ENCODE results near the gene ALDH3A2. TPM values are rescaled to one million over a fixed set of nuclear protein-coding genes. Genes with fewer than 3 reads are reported as not detected.

Gene ALDH3A2
- total RNA-seq = 100 to 1,000 TPM in 3 of 4 donors, 10 to 100 TPM in 1; 92.1 to 143 (median 111) TPM

DNA sequence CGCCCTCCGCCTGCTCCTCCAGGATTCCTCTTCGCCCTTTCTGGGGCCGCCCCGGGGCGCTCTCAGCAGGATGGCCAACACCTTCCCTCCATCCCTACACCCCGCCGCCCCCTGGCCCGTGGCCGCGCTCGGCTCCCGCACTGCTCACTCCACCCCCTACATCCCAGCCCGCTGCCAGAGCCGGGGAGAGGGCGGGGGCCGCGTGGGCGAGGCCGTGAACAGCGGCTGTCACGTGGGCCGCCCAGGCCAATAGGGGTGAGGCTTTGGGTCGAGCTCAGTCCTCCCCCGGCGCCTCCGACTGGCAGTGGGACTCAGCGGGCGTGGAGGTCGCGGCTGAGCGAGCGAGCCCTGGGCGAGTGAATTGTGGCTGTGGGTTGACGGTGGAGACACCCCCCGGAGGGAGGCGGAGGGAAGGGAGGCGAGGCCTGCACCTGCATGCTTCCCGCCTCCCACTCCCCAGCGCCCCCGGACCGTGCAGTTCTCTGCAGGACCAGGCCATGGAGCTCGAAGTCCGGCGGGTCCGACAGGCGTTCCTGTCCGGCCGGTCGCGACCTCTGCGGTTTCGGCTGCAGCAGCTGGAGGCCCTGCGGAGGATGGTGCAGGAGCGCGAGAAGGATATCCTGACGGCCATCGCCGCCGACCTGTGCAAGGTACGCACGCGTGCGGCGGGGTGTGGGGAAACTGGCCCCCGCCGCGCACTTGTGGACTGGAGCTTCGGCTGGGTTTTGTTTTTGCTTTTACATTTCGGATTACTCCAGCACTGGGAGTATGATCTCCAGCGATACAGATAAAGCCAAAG lies at the start of gene ALDH3A2:
Gene ALDH3A2 (plus strand): TSS at position 277 of the 799 bp plus-strand sequence. CDS start 221 bp downstream, at position 498.
- TF ChIP-seq, protein P1, sequence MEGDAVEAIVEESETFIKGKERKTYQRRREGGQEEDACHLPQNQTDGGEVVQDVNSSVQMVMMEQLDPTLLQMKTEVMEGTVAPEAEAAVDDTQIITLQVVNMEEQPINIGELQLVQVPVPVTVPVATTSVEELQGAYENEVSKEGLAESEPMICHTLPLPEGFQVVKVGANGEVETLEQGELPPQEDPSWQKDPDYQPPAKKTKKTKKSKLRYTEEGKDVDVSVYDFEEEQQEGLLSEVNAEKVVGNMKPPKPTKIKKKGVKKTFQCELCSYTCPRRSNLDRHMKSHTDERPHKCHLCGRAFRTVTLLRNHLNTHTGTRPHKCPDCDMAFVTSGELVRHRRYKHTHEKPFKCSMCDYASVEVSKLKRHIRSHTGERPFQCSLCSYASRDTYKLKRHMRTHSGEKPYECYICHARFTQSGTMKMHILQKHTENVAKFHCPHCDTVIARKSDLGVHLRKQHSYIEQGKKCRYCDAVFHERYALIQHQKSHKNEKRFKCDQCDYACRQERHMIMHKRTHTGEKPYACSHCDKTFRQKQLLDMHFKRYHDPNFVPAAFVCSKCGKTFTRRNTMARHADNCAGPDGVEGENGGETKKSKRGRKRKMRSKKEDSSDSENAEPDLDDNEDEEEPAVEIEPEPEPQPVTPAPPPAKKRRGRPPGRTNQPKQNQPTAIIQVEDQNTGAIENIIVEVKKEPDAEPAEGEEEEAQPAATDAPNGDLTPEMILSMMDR (IDR thresholded peaks at IDR 0.05) = no peak
- ATAC-seq (ENCODE audit: low FRiP score) (peak; percentile 95), DNase-seq (ENCODE audit: low spot score) (peak; percentile 96)

DNA sequence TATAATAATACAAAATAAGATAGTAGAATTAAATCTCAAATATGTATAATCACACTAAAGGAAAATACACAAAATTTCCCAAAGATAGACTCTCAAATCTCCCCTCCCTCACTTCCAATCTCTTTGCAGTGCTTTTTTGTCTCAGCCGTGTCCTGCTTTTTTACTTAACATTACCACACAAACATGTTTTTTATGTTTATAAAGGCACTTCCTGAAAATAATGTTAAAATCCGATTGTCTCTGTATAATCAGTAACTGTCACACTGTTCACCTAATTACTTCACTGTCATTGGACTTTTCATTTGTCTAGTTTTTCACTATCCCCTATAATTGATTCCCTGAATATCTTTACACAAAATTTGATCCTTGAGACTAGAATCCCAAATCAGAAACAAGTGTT lies 38.2 kb upstream of the ALDH3A2 start:
- ATAC-seq (ENCODE audit: low FRiP score) = no peak
- TF ChIP-seq, protein P1 (IDR thresholded peaks at IDR 0.05) = no peak
- no peak for DNase-seq (ENCODE audit: low spot score)

DNA sequence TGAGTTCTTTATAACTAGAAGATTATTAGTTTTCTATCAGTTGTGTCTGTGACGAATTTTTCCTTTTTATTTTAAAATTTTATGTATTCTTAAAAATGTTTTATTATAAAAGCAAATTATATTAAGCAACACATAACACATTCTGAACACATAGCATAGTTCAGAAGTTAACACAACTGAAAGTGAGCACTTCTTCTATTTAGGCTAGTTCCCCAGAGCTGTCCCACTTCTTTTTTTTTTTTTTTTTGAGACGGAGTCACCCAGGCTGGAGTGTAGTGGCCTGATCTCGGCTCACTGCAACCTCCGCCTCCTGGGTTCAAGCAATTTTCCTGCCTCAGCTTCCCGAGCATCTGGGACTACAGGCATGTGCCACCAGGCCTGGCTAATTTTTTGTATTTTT lies 37.7 kb upstream of the ALDH3A2 start:
- DNase-seq (ENCODE audit: low spot score) (no peak), ATAC-seq (ENCODE audit: low FRiP score) (no peak)
- TF ChIP-seq, protein P1 (IDR thresholded peaks at IDR 0.05) = no peak

DNA sequence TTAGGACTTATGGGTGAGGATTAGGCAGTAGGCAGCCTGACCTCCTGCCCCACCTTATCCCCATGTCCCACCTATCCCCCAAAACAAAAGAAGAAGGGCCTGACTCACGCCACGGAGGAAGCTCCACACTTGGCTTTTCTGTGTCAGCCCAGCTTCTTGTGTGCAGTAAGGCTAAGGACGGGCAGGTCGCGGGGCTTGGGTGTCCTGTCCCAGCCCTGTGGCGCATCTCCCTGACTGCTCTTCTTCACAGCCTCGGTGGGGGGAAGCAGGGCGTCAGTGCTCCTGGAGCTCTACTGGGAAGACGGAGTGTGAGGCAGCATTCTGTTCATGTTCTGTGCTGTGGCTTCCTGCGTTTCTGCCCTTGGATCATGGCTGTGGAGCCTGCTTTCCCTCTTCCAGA lies 34.6 kb upstream of the ALDH3A2 start:
- no peak for DNase-seq (ENCODE audit: low spot score)
- ATAC-seq (ENCODE audit: low FRiP score) = no peak

DNA sequence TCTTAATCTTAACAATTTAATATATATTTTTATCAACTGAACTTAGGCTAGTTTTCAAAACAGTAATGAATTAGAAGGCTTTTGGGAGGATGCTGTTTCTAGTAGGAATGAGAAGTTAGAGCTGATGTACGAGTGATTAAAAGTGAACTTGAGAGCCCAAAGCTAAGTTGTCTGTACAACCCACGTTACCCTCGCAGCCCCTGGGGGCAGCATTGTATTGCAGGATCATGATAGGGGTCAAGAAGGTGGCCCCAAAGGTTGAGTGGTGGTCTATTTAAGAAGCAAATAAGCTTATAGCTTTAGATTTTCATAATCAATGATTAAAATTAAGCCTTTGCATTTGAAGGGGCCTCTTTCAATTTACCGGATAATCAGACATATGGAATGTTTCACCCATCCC lies 33.7 kb upstream of the ALDH3A2 start:
- DNase-seq (ENCODE audit: low spot score) = no peak
- no peak for ATAC-seq (ENCODE audit: low FRiP score)
- TF ChIP-seq, protein P1 (IDR thresholded peaks at IDR 0.05) = no peak

More for the DNA sequence above, 34.6 kb upstream of the ALDH3A2 start:
- TF ChIP-seq, protein P1 (IDR thresholded peaks at IDR 0.05) = no peak

DNA sequence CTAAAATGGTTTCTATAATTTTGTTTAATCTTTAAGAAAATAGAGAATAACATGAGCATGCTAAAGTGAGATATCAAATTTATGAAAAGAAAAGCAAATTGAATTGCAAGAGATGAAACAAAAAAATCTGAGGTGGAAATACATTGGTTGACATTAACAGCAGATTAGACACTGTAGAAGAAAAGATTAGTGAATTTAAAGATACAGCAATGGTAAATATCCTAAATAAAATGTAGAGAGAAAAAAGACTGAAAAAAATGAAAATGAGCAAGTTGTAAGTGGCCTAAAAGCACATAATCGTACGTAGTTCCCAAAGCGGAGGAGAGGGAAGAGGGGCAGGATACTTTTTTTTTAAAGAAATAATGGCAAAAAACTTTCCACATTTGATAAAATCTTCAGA lies 30.5 kb upstream of the ALDH3A2 start:
- DNase-seq (ENCODE audit: low spot score) (no peak), ATAC-seq (ENCODE audit: low FRiP score) (no peak)
- TF ChIP-seq, protein P1 (IDR thresholded peaks at IDR 0.05) = no peak
